GM18909 (cell line): ENCODE data around the gene CLRN1.
"Not testable (repeated sequence)": the region's sequence is repeated elsewhere in the genome, so short reads cannot be mapped to it uniquely, and the experiment has no call there.

Experiments
- ATAC-seq: cut with Tn5 transposase; IDR thresholded peaks from one replicate; pipeline ENCODE4 v1.9.1; 2021; ENCODE audit warnings: mild to moderate bottlenecking; ENCODE audit not compliant: unreplicated experiment, poor library complexity

CLRN1 gene, protein sequence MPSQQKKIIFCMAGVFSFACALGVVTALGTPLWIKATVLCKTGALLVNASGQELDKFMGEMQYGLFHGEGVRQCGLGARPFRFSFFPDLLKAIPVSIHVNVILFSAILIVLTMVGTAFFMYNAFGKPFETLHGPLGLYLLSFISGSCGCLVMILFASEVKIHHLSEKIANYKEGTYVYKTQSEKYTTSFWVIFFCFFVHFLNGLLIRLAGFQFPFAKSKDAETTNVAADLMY

GRCh38 chr3:150972366-150973071 is at the start of gene CLRN1:
Gene CLRN1 (minus strand): TSS chr3:150972727. CDS start chr3:150972708, 19 bp downstream.
- no peak for ATAC-seq

- ATAC-seq = no peak
These were observed 43.9 kb upstream of the CLRN1 start for GRCh38 chr3:151016478-151016795.

- no peak for ATAC-seq
These were observed 43.4 kb upstream of the CLRN1 start for GRCh38 chr3:151015767-151016477.

- ATAC-seq = no peak
These were observed 42.7 kb upstream of the CLRN1 start for GRCh38 chr3:151015181-151015580.

- ATAC-seq = no peak
These were observed 42.0 kb upstream of the CLRN1 start for GRCh38 chr3:151014501-151015018.

- ATAC-seq = no peak
These were observed 40.2 kb upstream of the CLRN1 start for GRCh38 chr3:151012753-151013152.

GRCh38 chr3:151011427-151011826 is 38.9 kb upstream of the CLRN1 start:
- no peak for ATAC-seq

GRCh38 chr3:151009981-151010380 is 37.5 kb upstream of the CLRN1 start:
- no peak for ATAC-seq

DNA sequence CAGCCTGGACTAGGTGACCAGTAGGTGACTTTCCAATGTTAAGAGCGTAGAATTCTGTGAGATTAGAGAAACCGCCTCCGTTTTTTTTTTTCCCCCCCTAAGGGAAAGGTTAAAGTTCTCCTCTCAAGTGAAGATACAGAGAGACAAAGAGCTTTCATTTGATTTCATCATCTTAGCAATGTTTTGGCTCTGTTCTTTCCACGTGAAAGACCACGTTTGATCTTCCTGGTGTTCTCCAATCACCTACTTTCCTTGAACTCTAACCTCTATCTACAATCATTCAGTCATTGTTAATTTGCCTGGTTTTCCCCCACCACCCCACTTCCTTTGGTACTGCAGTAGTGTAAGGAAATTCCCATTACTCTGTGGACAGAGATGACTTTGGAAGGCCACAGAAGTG is 36.9 kb upstream of the CLRN1 start:
- no peak for ATAC-seq

DNA sequence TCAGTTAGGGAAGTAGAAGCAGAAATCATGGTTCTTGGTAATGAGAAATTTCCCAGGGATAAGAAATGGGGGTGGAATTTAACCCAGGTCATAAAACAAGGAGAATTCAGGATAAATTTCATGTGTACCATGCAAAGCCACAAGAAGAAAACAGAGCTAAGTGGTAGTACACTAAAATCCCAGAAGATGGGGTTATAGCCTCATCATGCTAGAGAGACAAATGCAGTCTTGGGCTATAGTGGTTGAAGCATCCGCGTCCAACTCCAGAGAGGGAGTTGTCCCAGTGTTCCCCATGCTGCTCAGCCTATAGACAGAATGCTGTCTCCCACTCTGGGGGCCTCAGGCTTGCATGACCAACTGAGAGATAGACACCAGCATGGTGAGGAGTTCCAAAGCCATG is 36.2 kb upstream of the CLRN1 start:
- no peak for ATAC-seq

DNA sequence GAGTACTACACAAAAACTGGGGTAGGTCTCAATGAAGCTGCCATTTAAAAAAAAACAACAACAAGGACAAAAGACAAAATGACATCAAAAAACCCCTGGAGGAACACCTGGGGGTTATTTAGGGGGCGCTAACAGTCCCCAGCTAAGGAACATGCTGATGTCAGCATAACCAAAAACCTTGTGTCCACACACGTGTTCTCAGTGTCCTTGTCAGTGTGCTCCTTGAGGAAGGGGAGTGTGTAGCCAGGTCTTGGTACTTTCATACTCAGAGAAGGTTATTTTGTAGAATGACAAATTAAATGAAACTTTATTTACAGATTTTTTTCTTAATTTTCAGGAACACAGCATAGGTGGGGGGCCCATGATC is 31.2 kb upstream of the CLRN1 start:
- ATAC-seq = no peak

DNA sequence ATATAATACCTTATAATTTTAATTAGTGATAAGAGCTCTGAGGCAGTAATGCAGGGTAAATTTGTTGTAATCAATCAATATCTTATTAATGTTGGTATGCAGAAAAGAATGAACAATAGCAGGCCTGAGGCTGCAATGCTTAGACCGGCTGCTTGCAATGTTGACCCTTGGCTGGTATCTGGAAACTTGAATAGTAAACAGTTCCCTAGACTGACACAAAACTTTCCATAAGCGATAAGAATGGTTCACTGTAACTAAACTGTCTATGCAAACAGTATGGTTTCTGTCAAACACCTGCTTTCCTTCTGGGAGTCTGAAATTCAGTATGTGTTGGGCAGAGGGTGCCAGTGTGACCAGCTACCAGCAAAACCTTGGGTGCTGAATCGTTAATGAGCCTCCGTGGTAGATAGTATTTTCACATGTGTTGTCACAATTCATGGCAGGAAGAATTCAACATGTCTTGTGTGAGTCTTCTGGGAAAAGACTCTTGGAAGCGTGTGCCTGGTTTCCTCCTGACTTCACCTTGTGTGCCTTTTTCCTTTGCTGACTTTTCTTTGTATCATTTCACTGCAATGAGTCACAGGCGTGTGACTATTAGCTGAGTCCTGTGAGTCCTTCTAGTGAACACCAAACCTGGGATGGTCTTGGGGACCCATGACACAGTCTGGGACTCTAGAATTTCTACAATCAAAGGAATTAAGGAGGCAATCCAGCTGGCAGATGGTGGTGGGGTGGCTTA is 30.7 kb upstream of the CLRN1 start:
- ATAC-seq = no peak

DNA sequence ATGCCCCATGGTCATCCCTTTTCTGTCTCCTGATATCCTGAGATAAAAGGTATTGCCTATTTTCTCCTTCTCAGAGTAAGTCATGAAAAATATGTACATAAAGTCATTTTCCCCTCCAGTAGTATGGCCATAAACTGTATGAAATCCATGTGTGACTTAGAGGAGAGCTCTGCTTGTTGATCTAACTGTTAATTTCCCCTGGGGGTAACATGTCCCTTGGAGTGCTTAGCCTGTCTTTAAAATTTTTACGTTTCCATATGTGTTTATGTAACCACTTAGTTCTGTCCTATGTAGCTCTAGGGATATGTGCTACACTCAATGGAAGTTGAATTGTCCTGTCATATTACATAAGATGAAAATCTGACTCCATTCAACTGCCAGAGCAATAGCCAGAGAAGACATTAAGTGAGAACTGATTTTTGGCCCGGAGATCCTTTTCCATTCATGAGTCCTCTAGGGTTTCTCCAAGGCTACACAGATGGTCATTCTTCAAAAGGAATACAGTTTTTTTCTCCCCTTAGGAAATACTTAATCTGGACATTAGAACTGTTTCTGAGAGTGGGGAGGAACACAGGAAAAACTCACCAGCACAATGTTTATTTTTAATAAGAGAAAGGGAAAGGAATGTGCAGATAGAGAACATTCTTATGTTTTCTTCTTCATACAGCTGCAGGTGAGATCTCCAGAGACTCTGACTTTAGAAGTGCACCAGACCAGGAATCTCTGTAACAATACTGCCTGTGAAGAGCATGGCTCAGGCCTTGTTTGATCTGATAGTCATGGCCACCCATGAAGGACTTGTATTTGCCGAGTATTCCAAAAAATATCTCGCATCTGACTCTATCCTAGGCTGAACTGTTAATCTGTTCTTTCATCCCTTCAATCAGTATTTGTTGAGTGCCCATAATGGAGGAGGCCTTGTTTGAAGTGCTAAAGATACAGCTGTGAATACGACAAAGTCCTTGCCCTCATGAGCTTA is 29.8 kb upstream of the CLRN1 start:
- ATAC-seq = no peak

GRCh38 chr3:150998996-150999395 is 26.5 kb upstream of the CLRN1 start:
- no peak for ATAC-seq

GRCh38 chr3:150996731-150997130 is 24.2 kb upstream of the CLRN1 start:
- ATAC-seq = no peak

DNA sequence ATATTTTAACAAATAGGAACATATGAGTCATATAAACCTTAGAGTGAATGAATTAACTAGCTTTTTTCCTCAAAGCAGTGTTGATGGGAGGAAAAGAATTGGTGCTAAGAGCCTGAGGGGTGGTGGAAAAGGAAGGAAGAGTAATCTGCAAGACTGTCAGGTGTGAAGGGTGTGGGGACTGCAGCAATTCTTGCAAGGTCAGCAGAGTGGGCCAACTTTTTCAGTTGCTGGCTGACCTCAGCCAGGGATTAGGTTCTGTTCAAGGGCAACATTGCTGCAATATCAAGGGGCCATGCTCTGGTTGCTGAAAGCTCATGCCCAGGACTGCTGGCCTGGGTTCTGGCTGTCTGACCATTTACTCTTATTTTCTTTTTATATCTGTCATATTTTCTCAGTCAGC is 23.0 kb upstream of the CLRN1 start:
- no peak for ATAC-seq

GRCh38 chr3:150989208-150989607 is 16.7 kb upstream of the CLRN1 start:
- no peak for ATAC-seq

- not testable (repeated sequence) for ATAC-seq
These were observed 15.9 kb upstream of the CLRN1 start for GRCh38 chr3:150988395-150988794.

- no peak for ATAC-seq
These were observed 13.2 kb upstream of the CLRN1 start for GRCh38 chr3:150985711-150986110.

GRCh38 chr3:150984066-150984465 is 11.5 kb upstream of the CLRN1 start:
- ATAC-seq = no peak
